Measurements from ENCODE around the gene IQCH. TPM values are rescaled to one million over a fixed set of nuclear protein-coding genes. Genes with fewer than 3 reads are reported as not detected.

Gene IQCH
- total and polyA plus RNA-seq, 4 experiments from 2014 or later: 0.99 to 2.1 (median 1.5) TPM

DNA sequence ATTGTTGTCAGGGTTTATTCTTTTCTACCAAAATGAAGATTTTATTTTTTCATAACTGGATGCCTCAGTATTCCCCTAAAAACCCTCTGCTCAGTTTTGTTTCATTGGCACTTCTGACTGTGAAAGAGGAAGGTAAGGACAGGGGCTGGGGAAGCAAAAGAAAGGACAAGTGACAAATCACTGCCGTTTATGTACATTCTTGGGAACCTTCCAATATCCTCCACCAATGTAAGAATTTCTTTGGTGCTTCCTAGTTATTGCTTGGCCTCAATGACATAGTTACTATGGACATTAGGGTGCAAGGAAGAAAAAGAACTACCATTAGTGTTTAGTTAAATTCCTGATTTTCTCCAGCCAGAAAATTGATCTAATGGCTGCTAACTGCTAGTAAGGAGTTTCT, 135.4 kb downstream of the IQCH start:
- H3K27ac Mint-ChIP-seq: no peak overlapping the region
- POLR2A ChIA-PET (ENCODE audit: partially characterized antibody): no interaction called here
- Histone ChIP-seq H3K4me3 (ENCODE audit: low read length in 2 of 2) (no peak overlapping the region), H3K36me3 (ENCODE audit: insufficient read depth, low read length) (no peaks in the 10 kb centered on the region), H3K9me3 (ENCODE audit: control insufficient read depth in 1 of 2, low read length in 2 of 2) (no peaks in the 10 kb centered on the region), H3K27me3 (ENCODE audit: insufficient read depth, low read length) (no peaks in the 10 kb centered on the region), H3K27ac (ENCODE audit: low read depth, low read length) (no peak overlapping the region), H3K4me1 (ENCODE audit: insufficient read depth, low read length) (no peaks in the 10 kb centered on the region)
- intact Hi-C loops (cut with micrococcal nuclease): loop anchor here (1.0 kb wide), 1 partner anchor 12 kb away; no protein-coding TSS in a partner anchor
- no peak for DNase-seq
- H3K9me3 Mint-ChIP-seq: no peaks in the 10 kb centered on the region
- H3K4me1 Mint-ChIP-seq: no peaks in the 10 kb centered on the region
- no peaks in the 10 kb centered on the region for H3K36me3 Mint-ChIP-seq
- CTCF ChIA-PET (ENCODE audit: partially characterized antibody): no interaction called here
- no peak overlapping the region for H3K4me3 Mint-ChIP-seq
- peaks cover 1 to 5% of the 10 kb centered on the region in 2 donors for H3K27me3 Mint-ChIP-seq

DNA sequence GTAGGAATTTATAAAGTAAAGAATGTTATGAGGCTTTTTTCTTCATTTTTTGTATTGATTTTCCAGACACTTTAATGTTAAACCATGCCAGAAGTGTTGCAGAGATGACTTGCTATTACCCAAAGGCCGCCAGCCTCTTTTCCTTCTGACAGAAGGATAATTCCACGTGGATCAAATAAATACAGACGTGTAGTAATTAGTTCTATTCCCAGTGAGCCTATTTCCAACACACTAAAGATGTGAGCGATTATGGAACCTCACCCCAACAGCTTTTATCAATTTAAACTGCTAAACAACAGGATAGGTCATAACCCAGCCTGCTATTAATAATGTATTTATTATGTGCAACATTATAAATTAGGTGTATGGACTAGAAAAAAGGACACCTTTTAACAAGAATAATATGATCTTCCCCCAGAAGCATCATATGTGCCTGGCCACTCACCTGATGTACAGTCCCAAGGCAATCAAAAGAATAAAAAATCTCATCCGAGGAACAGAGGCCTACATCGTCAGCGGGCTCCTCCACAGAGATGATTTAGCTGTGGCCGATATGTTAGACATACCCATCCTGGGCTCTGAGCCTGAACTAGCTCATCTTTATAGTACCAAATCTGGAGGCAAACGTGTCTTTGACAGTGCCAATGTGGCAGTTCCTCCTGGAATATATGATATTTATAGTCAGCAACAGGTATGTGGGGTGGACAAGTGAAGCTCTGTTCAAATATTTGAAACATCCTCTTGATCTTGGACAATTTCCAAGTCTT, 140.5 kb downstream of the IQCH start:
- Mint-ChIP-seq H3K4me1 (no peaks in the 10 kb centered on the region), H3K27ac (no peak overlapping the region), H3K27me3 (peaks cover 0 to 4% of the 10 kb centered on the region in 2 donors), H3K9me3 (no peaks in the 10 kb centered on the region), H3K36me3 (no peaks in the 10 kb centered on the region), H3K4me3 (no peak overlapping the region)
- intact Hi-C loops (cut with micrococcal nuclease): no loop called here
- ChIA-PET CTCF (ENCODE audit: partially characterized antibody) (no interaction called here), POLR2A (ENCODE audit: partially characterized antibody) (no interaction called here)
- no peaks in the 10 kb centered on the region for H3K27me3 ChIP-seq (ENCODE audit: insufficient read depth, low read length)
- DNase-seq: no peak
- H3K4me3 ChIP-seq (ENCODE audit: low read length in 2 of 2): no peak overlapping the region
- H3K9me3 ChIP-seq (ENCODE audit: control insufficient read depth in 1 of 2, low read length in 2 of 2): no peaks in the 10 kb centered on the region
- no peaks in the 10 kb centered on the region for H3K4me1 ChIP-seq (ENCODE audit: insufficient read depth, low read length)
- H3K36me3 ChIP-seq (ENCODE audit: insufficient read depth, low read length): no peaks in the 10 kb centered on the region
- H3K27ac ChIP-seq (ENCODE audit: low read depth, low read length): no peak overlapping the region

DNA sequence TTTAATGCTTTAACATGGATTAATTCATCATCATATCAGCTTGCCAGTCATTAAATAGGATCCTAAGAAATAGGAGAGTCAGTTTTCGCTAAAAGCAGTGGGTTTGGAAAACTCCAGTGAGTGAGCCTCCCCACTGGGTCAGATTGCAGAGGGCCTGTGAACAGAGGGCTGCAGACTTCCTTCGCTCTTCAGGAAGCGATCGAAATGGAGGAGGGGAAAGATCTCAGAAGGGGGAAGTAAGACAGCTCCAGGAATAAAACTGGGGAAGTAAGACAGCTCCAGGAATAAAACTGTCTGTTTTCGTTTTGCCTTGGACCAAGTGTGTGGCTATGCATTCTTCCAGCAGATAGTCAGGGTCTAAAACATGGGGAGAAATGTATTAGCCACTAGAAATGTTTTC, 141.5 kb downstream of the IQCH start:
- H3K9me3 Mint-ChIP-seq: no peaks in the 10 kb centered on the region
- H3K4me1 ChIP-seq (ENCODE audit: insufficient read depth, low read length): no peaks in the 10 kb centered on the region
- H3K36me3 Mint-ChIP-seq: no peaks in the 10 kb centered on the region
- H3K27ac Mint-ChIP-seq: no peak overlapping the region
- peaks cover 0 to 2% of the 10 kb centered on the region in 2 donors for H3K27me3 Mint-ChIP-seq
- no peak overlapping the region for H3K4me3 Mint-ChIP-seq
- no peaks in the 10 kb centered on the region for H3K9me3 ChIP-seq (ENCODE audit: control insufficient read depth in 1 of 2, low read length in 2 of 2)
- CTCF ChIA-PET (ENCODE audit: partially characterized antibody): no interaction called here
- DNase-seq: no peak
- no peaks in the 10 kb centered on the region for H3K27me3 ChIP-seq (ENCODE audit: insufficient read depth, low read length)
- POLR2A ChIA-PET (ENCODE audit: partially characterized antibody): no interaction called here
- intact Hi-C loops (cut with micrococcal nuclease): no loop called here
- no peaks in the 10 kb centered on the region for H3K36me3 ChIP-seq (ENCODE audit: insufficient read depth, low read length)
- no peaks in the 10 kb centered on the region for H3K4me1 Mint-ChIP-seq
- no peak overlapping the region for H3K4me3 ChIP-seq (ENCODE audit: low read length in 2 of 2)
- no peak overlapping the region for H3K27ac ChIP-seq (ENCODE audit: low read depth, low read length)

DNA sequence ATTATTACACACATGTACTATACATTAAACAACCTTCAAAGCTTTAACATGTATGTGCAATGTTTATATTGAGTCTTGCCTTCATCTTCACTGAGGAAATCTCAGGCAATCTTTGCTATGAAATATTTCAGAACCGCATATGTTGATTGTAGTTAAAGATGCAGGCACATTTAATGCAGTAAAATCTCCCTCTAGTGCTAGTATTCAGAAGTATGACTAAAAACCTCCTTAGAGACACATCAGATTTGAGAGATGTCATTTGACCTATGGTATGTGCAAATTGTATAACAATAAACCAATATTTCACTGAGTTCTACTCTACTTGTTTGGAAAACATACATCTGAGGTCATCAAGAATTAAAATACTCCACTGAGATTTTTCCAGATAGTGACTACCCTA, 142.6 kb downstream of the IQCH start:
- ChIA-PET CTCF (ENCODE audit: partially characterized antibody) (no interaction called here), POLR2A (ENCODE audit: partially characterized antibody) (no interaction called here)
- H3K27ac ChIP-seq (ENCODE audit: low read depth, low read length): no peak overlapping the region
- H3K36me3 Mint-ChIP-seq: no peaks in the 10 kb centered on the region
- peaks cover 0 to 2% of the 10 kb centered on the region in 2 donors for H3K27me3 Mint-ChIP-seq
- no peaks in the 10 kb centered on the region for H3K9me3 ChIP-seq (ENCODE audit: control insufficient read depth in 1 of 2, low read length in 2 of 2)
- no peak for DNase-seq
- H3K9me3 Mint-ChIP-seq: no peaks in the 10 kb centered on the region
- H3K27ac Mint-ChIP-seq: no peak overlapping the region
- intact Hi-C loops (cut with micrococcal nuclease): no loop called here
- no peaks in the 10 kb centered on the region for H3K4me1 ChIP-seq (ENCODE audit: insufficient read depth, low read length)
- no peaks in the 10 kb centered on the region for H3K27me3 ChIP-seq (ENCODE audit: insufficient read depth, low read length)
- no peaks in the 10 kb centered on the region for H3K4me1 Mint-ChIP-seq
- no peak overlapping the region for H3K4me3 Mint-ChIP-seq
- H3K4me3 ChIP-seq (ENCODE audit: low read length in 2 of 2): no peak overlapping the region
- H3K36me3 ChIP-seq (ENCODE audit: insufficient read depth, low read length): no peaks in the 10 kb centered on the region

DNA sequence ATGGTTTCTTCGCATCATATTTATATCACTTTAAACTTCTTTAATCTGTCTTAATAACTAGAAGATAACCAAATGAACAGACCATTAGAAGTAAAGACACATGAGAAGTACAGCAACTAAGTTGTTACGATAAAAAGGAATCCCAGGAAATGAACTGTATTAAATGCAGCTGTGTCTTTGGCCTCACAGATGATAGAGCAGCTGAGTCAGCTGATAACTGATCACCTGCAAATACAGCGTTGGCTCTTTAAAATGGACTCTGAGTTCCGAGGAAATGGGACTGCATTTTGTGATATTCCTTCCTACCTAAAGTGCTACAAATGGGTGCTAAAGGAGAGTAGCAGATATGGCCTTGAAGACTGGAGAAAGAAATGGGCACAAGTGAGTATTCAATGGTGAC, 145.3 kb downstream of the IQCH start:
- H3K9me3 Mint-ChIP-seq: no peaks in the 10 kb centered on the region
- H3K36me3 Mint-ChIP-seq: no peaks in the 10 kb centered on the region

DNA sequence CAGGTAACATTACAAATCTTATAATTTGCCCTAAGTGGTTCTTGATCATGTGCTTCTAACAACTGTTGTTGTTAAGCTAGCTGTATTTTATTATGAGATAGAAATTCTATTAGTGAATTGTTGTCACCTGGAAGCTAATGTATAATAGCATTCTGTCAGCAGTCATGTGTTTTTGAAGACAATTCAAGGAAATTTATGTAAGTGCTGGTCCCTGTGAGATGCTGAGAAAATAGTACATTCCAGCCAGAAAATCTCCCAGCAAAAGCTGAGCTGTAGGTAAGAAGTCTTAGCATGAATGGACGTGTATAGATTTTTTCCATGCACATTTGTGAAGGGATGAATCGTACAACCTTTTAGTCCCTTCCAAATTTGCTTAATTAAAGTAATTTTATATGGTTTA, 146.3 kb downstream of the IQCH start:
- H3K4me1 Mint-ChIP-seq: no peaks in the 10 kb centered on the region
- Histone ChIP-seq H3K4me3 (ENCODE audit: low read length in 2 of 2) (no peak overlapping the region), H3K4me1 (ENCODE audit: insufficient read depth, low read length) (no peaks in the 10 kb centered on the region), H3K9me3 (ENCODE audit: control insufficient read depth in 1 of 2, low read length in 2 of 2) (no peaks in the 10 kb centered on the region), H3K27ac (ENCODE audit: low read depth, low read length) (no peak overlapping the region), H3K36me3 (ENCODE audit: insufficient read depth, low read length) (no peaks in the 10 kb centered on the region), H3K27me3 (ENCODE audit: insufficient read depth, low read length) (no peaks in the 10 kb centered on the region)
- H3K27me3 Mint-ChIP-seq: peaks cover 1 to 2% of the 10 kb centered on the region in 2 donors
- CTCF ChIA-PET (ENCODE audit: partially characterized antibody): no interaction called here
- no peak for DNase-seq
- H3K27ac Mint-ChIP-seq: no peak overlapping the region
- POLR2A ChIA-PET (ENCODE audit: partially characterized antibody): no interaction called here
- intact Hi-C loops (cut with micrococcal nuclease): no loop called here
- H3K4me3 Mint-ChIP-seq: no peak overlapping the region
- no peaks in the 10 kb centered on the region for H3K36me3 Mint-ChIP-seq
- no peaks in the 10 kb centered on the region for H3K9me3 Mint-ChIP-seq

More for the DNA sequence above, 145.3 kb downstream of the IQCH start:
- H3K9me3 ChIP-seq (ENCODE audit: control insufficient read depth in 1 of 2, low read length in 2 of 2): no peaks in the 10 kb centered on the region
- Mint-ChIP-seq H3K4me1 (no peaks in the 10 kb centered on the region), H3K27me3 (peaks cover 1 to 2% of the 10 kb centered on the region in 2 donors), H3K4me3 (no peak overlapping the region), H3K27ac (no peak overlapping the region)
- intact Hi-C loops (cut with micrococcal nuclease): no loop called here
- H3K36me3 ChIP-seq (ENCODE audit: insufficient read depth, low read length): no peaks in the 10 kb centered on the region
- H3K4me3 ChIP-seq (ENCODE audit: low read length in 2 of 2): no peak overlapping the region
- H3K27me3 ChIP-seq (ENCODE audit: insufficient read depth, low read length): no peaks in the 10 kb centered on the region
- no peak for DNase-seq
- H3K27ac ChIP-seq (ENCODE audit: low read depth, low read length): no peak overlapping the region
- POLR2A ChIA-PET (ENCODE audit: partially characterized antibody): no interaction called here
- CTCF ChIA-PET (ENCODE audit: partially characterized antibody): interaction anchor here (0.5 kb wide), 1 partner anchor 648 kb away, joined by 4 read pairs; no protein-coding TSS in a partner anchor
- H3K4me1 ChIP-seq (ENCODE audit: insufficient read depth, low read length): no peaks in the 10 kb centered on the region

DNA sequence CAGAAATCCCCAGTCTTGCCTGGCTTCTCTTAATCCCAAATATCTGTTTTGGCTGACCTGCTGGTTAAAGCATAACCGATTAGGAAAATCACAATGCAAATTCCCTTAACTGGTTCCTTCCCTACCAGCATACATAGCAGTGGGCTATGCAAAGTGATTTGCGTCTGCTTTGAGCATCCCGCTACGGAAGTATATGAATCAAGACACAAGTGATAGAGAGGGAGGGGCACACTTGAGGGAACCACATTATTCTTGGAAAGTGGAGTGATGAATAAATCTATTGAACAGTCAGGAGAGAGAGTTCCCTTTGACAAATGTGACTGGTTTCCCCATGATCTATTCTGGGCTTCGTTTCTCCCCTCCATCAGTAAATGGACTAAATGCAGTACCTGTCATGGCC, 146.8 kb downstream of the IQCH start:
- no peaks in the 10 kb centered on the region for H3K36me3 ChIP-seq (ENCODE audit: insufficient read depth, low read length)
- no peaks in the 10 kb centered on the region for H3K9me3 ChIP-seq (ENCODE audit: control insufficient read depth in 1 of 2, low read length in 2 of 2)
- no peaks in the 10 kb centered on the region for H3K36me3 Mint-ChIP-seq
- DNase-seq: no peak
- no peaks in the 10 kb centered on the region for H3K9me3 Mint-ChIP-seq
- no peaks in the 10 kb centered on the region for H3K4me1 ChIP-seq (ENCODE audit: insufficient read depth, low read length)
- H3K4me1 Mint-ChIP-seq: no peaks in the 10 kb centered on the region
- no peak overlapping the region for H3K4me3 ChIP-seq (ENCODE audit: low read length in 2 of 2)
- ChIA-PET CTCF (ENCODE audit: partially characterized antibody) (no interaction called here), POLR2A (ENCODE audit: partially characterized antibody) (no interaction called here)
- no peak overlapping the region for H3K27ac ChIP-seq (ENCODE audit: low read depth, low read length)
- intact Hi-C loops (cut with micrococcal nuclease): no loop called here
- no peak overlapping the region for H3K27ac Mint-ChIP-seq
- H3K4me3 Mint-ChIP-seq: no peak overlapping the region
- peaks cover 0 to 1% of the 10 kb centered on the region in 2 donors for H3K27me3 Mint-ChIP-seq
- H3K27me3 ChIP-seq (ENCODE audit: insufficient read depth, low read length): no peaks in the 10 kb centered on the region
